GM12892 (cell line): ENCODE results near the gene TESMIN.

Experiments used
- POLR2A ChIP-seq: IDR thresholded peaks from 2 replicates; pipeline ENCODE4 v1.6.1; 2011; ENCODE audit warnings: low read depth, low read length, control low read depth
- POLR2AphosphoS5 ChIP-seq: IDR thresholded peaks from 2 replicates; pipeline ENCODE4 v1.6.1; 2011; ENCODE audit warnings: low read depth, low read length, control low read depth

DNA sequence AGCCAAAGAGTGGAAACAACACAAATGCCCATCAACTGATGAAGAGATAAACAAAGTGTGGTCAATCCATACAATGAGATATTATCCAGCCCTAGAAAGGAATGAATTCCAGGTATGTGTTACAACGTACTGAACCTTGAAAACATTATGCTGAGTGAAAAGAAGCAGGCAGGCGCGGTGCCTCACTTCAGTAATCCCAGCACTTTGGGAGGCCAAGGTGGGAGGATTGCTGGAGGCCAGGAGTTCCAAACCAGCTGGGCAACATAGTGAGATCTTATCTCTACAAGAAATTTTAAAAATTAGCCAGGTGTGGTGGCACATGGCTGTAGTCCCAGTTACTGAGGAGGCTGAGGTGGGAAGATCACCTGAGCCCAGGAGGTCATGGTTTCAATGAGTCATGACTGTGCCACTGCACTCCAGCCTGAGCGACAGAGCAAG lies 24.6 kb upstream of the TESMIN start:
- TF ChIP-seq POLR2AphosphoS5 (no peak), POLR2A (no peak)
